Liver (tissue), 2 donors: ENCODE data around the gene ZKSCAN7.
"Not testable (repeated sequence)": the region's sequence is repeated elsewhere in the genome, so short reads cannot be mapped to it uniquely, and the experiment has no call there.

Experiments used
- FOXA1 ChIP-seq: IDR thresholded peaks from 2 replicates; pipeline ENCODE4 v1.6.1; 2016; ENCODE audit warnings: antibody characterized with exemption
- TF ChIP-seq, protein P1 (sequence below): fragments of 150-350 bp; IDR thresholded peaks from 2 replicates; pipeline ENCODE4 v1.5.1; 2017; ENCODE audit warnings: improper control_type of control experiment, low read depth, low read length; ENCODE audit not compliant: missing input control
- donor health status: healthy.

DNA sequence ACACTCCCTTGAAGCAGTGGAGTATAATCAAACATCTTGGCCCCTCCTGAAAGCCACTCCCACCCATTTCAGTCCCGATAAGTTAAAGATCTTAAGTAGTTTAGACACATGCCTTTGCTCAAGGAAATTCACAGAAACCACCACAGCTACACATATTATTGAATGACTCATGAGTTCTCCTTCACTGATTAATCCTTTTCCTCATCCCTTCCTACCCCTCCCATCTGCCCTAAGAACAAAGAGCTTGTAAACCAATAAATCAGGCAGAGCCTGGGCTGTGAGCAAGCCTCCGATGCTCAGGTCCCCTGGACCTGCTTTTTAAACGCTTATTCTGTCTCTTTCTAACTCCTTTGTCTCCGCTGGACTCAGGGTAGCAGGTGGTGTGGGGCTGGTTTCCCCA, 20.3 kb upstream of the ZKSCAN7 start:
- TF ChIP-seq, protein P1, sequence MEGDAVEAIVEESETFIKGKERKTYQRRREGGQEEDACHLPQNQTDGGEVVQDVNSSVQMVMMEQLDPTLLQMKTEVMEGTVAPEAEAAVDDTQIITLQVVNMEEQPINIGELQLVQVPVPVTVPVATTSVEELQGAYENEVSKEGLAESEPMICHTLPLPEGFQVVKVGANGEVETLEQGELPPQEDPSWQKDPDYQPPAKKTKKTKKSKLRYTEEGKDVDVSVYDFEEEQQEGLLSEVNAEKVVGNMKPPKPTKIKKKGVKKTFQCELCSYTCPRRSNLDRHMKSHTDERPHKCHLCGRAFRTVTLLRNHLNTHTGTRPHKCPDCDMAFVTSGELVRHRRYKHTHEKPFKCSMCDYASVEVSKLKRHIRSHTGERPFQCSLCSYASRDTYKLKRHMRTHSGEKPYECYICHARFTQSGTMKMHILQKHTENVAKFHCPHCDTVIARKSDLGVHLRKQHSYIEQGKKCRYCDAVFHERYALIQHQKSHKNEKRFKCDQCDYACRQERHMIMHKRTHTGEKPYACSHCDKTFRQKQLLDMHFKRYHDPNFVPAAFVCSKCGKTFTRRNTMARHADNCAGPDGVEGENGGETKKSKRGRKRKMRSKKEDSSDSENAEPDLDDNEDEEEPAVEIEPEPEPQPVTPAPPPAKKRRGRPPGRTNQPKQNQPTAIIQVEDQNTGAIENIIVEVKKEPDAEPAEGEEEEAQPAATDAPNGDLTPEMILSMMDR, result not testable (repeated sequence)
- not testable (repeated sequence) for TF ChIP-seq FOXA1
